ENCODE data around the gene ATP6V0E2. TPM values are rescaled to one million over a fixed set of nuclear protein-coding genes. Genes with fewer than 3 reads are reported as not detected.

Gene ATP6V0E2
- 5.2 and 10.6 TPM in 2 replicates for total RNA-seq

GRCh38 chr7:149873074-149873969 lies at the start of gene ATP6V0E2:
Gene ATP6V0E2 (plus strand): TSS chr7:149873969. CDS start chr7:149874066, 97 bp downstream.

DNA sequence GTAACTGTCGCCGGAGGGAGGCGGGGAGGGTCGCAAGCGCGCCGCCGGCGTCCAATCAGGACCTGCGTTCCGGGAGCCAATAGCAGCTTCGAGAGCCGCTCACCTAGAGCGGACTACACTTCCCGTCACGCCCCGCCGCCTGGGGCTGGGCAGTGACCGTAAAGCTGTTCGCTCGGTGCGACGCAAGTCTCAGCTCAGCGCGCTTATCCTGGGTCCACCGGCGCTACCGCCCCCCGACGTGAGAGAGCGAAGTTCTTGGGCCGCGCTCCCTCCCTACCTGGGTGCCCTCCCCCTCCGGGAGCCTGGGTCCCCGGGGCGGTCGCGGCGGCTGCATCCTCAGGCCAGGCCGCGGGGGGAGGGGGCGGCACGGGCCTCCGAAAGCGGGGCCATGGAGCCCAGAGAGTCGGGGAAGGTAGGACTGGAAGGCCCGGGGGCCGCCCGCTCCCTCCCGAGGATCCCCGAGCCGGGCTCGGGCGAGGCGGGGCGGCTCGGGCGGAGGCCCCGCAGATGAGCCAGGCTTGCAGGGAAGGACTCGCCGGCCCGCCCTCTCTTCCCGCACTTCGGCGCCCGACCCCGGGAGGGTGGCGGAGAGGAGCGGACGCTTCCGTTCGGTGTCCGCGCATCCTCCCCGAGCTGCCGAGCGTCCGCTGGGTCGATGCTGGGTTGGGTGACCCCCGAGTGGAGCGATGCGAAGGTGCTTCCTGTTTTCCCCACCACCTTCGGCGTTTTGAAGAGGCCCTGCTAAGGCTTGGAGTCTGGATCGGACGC lies 35.4 kb upstream of the ATP6V0E2 start, which contains the start of gene ZNF862:
TSS of gene ZNF862 (plus strand) at position 152 of the 768 bp plus-strand sequence. CDS start at position 389, 237 bp downstream.

Other genes starting within 250 kb of the ATP6V0E2 start
- 0.77 and 0.95 TPM in 2 replicates for gene ZNF467, start 100.4 kb upstream of the ATP6V0E2 start, total RNA-seq
- 10.8 and 12.9 TPM in 2 replicates for gene ZNF862, start 35.6 kb upstream of the ATP6V0E2 start, total RNA-seq